Measurements from ENCODE around the gene MAD1L1.

Gene MAD1L1

GRCh38 chr7:2029211-2029905 lies 203.4 kb downstream of the MAD1L1 start:
- TF ChIP-seq RARB (CRISPR knock-in tag; IDR thresholded peaks at IDR 0.05) (no peak), CSDC2 (CRISPR knock-in tag; IDR thresholded peaks at IDR 0.05) (no peak), GLIS3 (CRISPR knock-in tag; IDR thresholded peaks at IDR 0.05) (no peak), PPARA (CRISPR knock-in tag; IDR thresholded peaks at IDR 0.05; ENCODE audit: borderline replicate concordance) (no peak), BACH2 (CRISPR knock-in tag; IDR thresholded peaks at IDR 0.05; ENCODE audit: borderline replicate concordance) (no peak), POU6F1 (CRISPR knock-in tag; IDR thresholded peaks at IDR 0.05; ENCODE audit: borderline replicate concordance, low read depth) (no peak)
- ATAC-seq, result no peak

DNA sequence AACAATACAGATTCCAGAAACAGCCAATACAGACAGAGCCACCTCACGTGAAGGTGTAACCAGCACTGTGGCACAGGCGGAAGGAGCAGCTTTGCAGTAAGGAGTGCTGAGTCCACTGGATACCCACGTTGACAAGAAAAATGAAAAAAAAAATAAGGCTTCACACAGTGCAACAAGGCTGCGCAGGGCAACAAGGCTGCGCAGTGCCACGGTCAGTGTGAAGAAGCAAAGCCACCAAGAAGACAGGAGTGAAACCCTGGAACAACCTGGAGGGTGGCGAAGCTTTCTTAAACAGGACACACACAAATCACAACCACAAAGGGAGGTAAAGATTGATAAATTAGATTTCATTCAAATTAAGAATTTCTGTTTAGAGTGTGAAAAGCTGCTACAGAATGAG lies 204.0 kb downstream of the MAD1L1 start:
- TF ChIP-seq ZNF70 (CRISPR knock-in tag; IDR thresholded peaks at IDR 0.05), result no peak
- ATAC-seq, result no peak

GRCh38 chr7:2025188-2025587 lies 207.6 kb downstream of the MAD1L1 start:
- ATAC-seq, result no peak
- TF ChIP-seq ZNF565 (CRISPR knock-in tag; conservative IDR thresholded peaks at IDR 0.05; ENCODE audit: low read depth), result no peak
- TF ChIP-seq TSHZ2 (CRISPR knock-in tag; IDR thresholded peaks at IDR 0.05), result no peak
- no peak for TF ChIP-seq CSDC2 (CRISPR knock-in tag; IDR thresholded peaks at IDR 0.05)
- TF ChIP-seq GLIS3 (CRISPR knock-in tag; IDR thresholded peaks at IDR 0.05), result no peak
- TF ChIP-seq CREB5 (CRISPR knock-in tag; IDR thresholded peaks at IDR 0.05; ENCODE audit: low read depth), result no peak
- no peak for TF ChIP-seq ZFP30 (CRISPR knock-in tag; IDR thresholded peaks at IDR 0.05)
- no peak for TF ChIP-seq ISL1 (CRISPR knock-in tag; IDR thresholded peaks at IDR 0.05)
- no peak for TF ChIP-seq ZNF8 (CRISPR knock-in tag; IDR thresholded peaks at IDR 0.05)
- TF ChIP-seq PPARA (CRISPR knock-in tag; IDR thresholded peaks at IDR 0.05; ENCODE audit: borderline replicate concordance), result no peak
- TF ChIP-seq ZNF70 (CRISPR knock-in tag; IDR thresholded peaks at IDR 0.05), result no peak
- TF ChIP-seq, protein P1, sequence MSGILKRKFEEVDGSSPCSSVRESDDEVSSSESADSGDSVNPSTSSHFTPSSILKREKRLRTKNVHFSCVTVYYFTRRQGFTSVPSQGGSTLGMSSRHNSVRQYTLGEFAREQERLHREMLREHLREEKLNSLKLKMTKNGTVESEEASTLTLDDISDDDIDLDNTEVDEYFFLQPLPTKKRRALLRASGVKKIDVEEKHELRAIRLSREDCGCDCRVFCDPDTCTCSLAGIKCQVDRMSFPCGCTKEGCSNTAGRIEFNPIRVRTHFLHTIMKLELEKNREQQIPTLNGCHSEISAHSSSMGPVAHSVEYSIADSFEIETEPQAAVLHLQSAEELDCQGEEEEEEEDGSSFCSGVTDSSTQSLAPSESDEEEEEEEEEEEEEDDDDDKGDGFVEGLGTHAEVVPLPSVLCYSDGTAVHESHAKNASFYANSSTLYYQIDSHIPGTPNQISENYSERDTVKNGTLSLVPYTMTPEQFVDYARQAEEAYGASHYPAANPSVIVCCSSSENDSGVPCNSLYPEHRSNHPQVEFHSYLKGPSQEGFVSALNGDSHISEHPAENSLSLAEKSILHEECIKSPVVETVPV (CRISPR knock-in tag; IDR thresholded peaks at IDR 0.05), result no peak
- no peak for TF ChIP-seq RARB (CRISPR knock-in tag; IDR thresholded peaks at IDR 0.05)
- TF ChIP-seq ESRRG (CRISPR knock-in tag; IDR thresholded peaks at IDR 0.05), result no peak
- TF ChIP-seq SNAI2 (CRISPR knock-in tag; IDR thresholded peaks at IDR 0.05), result no peak
- no peak for TF ChIP-seq ZFP3 (CRISPR knock-in tag; IDR thresholded peaks at IDR 0.05)

DNA sequence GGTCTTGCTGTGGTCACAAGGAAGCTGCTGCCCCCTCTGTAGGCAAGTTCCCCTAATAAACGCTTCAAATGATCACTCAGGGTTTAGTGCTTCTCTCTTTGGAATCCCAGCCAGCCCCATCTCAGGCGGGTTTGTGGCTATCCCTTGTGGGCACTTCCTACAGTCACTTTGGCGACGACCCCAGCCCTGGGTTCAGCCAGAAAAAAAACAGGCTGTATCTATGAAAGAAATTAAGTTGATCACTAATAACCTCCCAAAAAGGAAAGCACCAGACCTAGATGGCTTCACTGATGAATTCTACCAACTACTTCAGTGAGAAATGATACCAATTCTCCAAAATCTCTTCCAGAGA lies 208.2 kb downstream of the MAD1L1 start:
- ATAC-seq, result no peak
- TF ChIP-seq CREB5 (CRISPR knock-in tag; IDR thresholded peaks at IDR 0.05; ENCODE audit: low read depth) (no peak), TOX (CRISPR knock-in tag; IDR thresholded peaks at IDR 0.05; ENCODE audit: borderline replicate concordance) (no peak), ISL1 (CRISPR knock-in tag; IDR thresholded peaks at IDR 0.05) (no peak)

All from SK-N-SH treated with all-trans-retinoic acid at 6 μM for 48 hours (cell line).